Measurements from ENCODE around the gene LTK.

The LTK gene

GRCh38 chr15:41494190-41494921 lies 19.3 kb downstream of the LTK start:
- Histone ChIP-seq H3K4me2 (ENCODE audit: insufficient read depth, low read length) (peak overlapping the region; percentile 98), H4K20me1 (ENCODE audit: insufficient read depth, low read length) (peaks cover 4% of the 10 kb centered on the region; the same call in 1 of the 2 replicates), H3K36me3 (ENCODE audit: insufficient read depth, low read length) (no peaks in the 10 kb centered on the region), H3K9ac (ENCODE audit: low read depth, low read length) (peak overlapping the region; percentile 94), H3K9me3 (ENCODE audit: insufficient read depth, low read length, severe bottlenecking) (no peaks in the 10 kb centered on the region), H3K79me2 (ENCODE audit: insufficient read depth, low read length) (no peaks in the 10 kb centered on the region), H3K4me1 (ENCODE audit: insufficient read depth, low read length) (peaks cover 26% of the 10 kb centered on the region), H3K27me3 (ENCODE audit: insufficient read depth, low read length, poor library complexity) (peaks cover 9% of the 10 kb centered on the region), H2AFZ (ENCODE audit: low read depth, low read length) (peak overlapping the region; percentile 79), H3K4me3 (ENCODE audit: low read depth in 1 of 2, low read length in 2 of 2) (peak overlapping the region; percentile 24 to 76; a peak in 3 of 4 replicates), H3K27ac (ENCODE audit: low read length) (no peak overlapping the region)
- TF ChIP-seq CTCF (IDR thresholded peaks at IDR 0.05; ENCODE audit: borderline replicate concordance, extremely low read depth, low read length, poor library complexity, severe bottlenecking) (no peak), EZH2 (IDR thresholded peaks at IDR 0.05; ENCODE audit: borderline replicate concordance, low read depth, low read length, severe bottlenecking) (no peak)
- DNase-seq: peak; percentile 55
- ATAC-seq (ENCODE audit: insufficient read depth, low read depth): peak; percentile 31; the same call in 2 of the 3 replicates

- Histone ChIP-seq H3K9me3 (ENCODE audit: insufficient read depth, low read length, severe bottlenecking) (no peaks in the 10 kb centered on the region), H3K4me3 (ENCODE audit: low read depth in 1 of 2, low read length in 2 of 2) (peak overlapping the region; percentile 24 to 76; a peak in 3 of 4 replicates), H3K79me2 (ENCODE audit: insufficient read depth, low read length) (no peaks in the 10 kb centered on the region), H4K20me1 (ENCODE audit: insufficient read depth, low read length) (peaks cover 4% of the 10 kb centered on the region; the same call in 1 of the 2 replicates), H3K9ac (ENCODE audit: low read depth, low read length) (peak overlapping the region; percentile 94), H3K4me2 (ENCODE audit: insufficient read depth, low read length) (peak overlapping the region; percentile 98), H2AFZ (ENCODE audit: low read depth, low read length) (peak overlapping the region; percentile 79), H3K27ac (ENCODE audit: low read length) (no peak overlapping the region), H3K27me3 (ENCODE audit: insufficient read depth, low read length, poor library complexity) (peaks cover 9% of the 10 kb centered on the region), H3K36me3 (ENCODE audit: insufficient read depth, low read length) (no peaks in the 10 kb centered on the region), H3K4me1 (ENCODE audit: insufficient read depth, low read length) (peaks cover 26% of the 10 kb centered on the region)
- DNase-seq: no peak
- no peak for ATAC-seq (ENCODE audit: insufficient read depth, low read depth)
- TF ChIP-seq EZH2 (IDR thresholded peaks at IDR 0.05; ENCODE audit: borderline replicate concordance, low read depth, low read length, severe bottlenecking): no peak
- no peak for TF ChIP-seq CTCF (IDR thresholded peaks at IDR 0.05; ENCODE audit: borderline replicate concordance, extremely low read depth, low read length, poor library complexity, severe bottlenecking)
Observed at GRCh38 chr15:41493902-41494189, 19.8 kb downstream of the LTK start.

- no peaks in the 10 kb centered on the region for H3K36me3 ChIP-seq (ENCODE audit: insufficient read depth, low read length)
- ATAC-seq (ENCODE audit: insufficient read depth, low read depth) (peak; percentile 81), DNase-seq (peak; percentile 81)
- no peaks in the 10 kb centered on the region for H3K9me3 ChIP-seq (ENCODE audit: insufficient read depth, low read length, severe bottlenecking)
- H4K20me1 ChIP-seq (ENCODE audit: insufficient read depth, low read length): peaks cover 4% of the 10 kb centered on the region; the same call in 1 of the 2 replicates
- H3K27ac ChIP-seq (ENCODE audit: low read length): peak within 1 kb of the TSS; percentile 88
- H3K4me2 ChIP-seq (ENCODE audit: insufficient read depth, low read length): peak within 1 kb of the TSS; percentile 98
- H3K9ac ChIP-seq (ENCODE audit: low read depth, low read length): peak within 1 kb of the TSS; percentile 94
- no peaks in the 10 kb centered on the region for H3K79me2 ChIP-seq (ENCODE audit: insufficient read depth, low read length)
- TF ChIP-seq EZH2 (IDR thresholded peaks at IDR 0.05; ENCODE audit: borderline replicate concordance, low read depth, low read length, severe bottlenecking): no peak
- no peak for TF ChIP-seq CTCF (IDR thresholded peaks at IDR 0.05; ENCODE audit: borderline replicate concordance, extremely low read depth, low read length, poor library complexity, severe bottlenecking)
- peak within 1 kb of the TSS; percentile 58 to 76 for H3K4me3 ChIP-seq (ENCODE audit: low read depth in 1 of 2, low read length in 2 of 2)
- peak within 1 kb of the TSS; percentile 94 for H2AFZ ChIP-seq (ENCODE audit: low read depth, low read length)
- H3K27me3 ChIP-seq (ENCODE audit: insufficient read depth, low read length, poor library complexity): peaks cover 9% of the 10 kb centered on the region
- peaks cover 26% of the 10 kb centered on the region for H3K4me1 ChIP-seq (ENCODE audit: insufficient read depth, low read length)
Observed at GRCh38 chr15:41493205-41493901, 20.3 kb downstream of the LTK start, which contains the start of gene ITPKA. TSS of gene ITPKA (plus strand) at chr15:41493874. CDS start at chr15:41493928, 54 bp downstream.
